ENCODE results near the gene SORCS2. TPM values are rescaled to one million over a fixed set of nuclear protein-coding genes. Genes with fewer than 3 reads are reported as not detected.

The SORCS2 gene
- polyA plus RNA-seq, 1 donor (not counting 4 experiments of a cell fraction or from before 2014, with no cell fraction given), result 0.09 TPM

GRCh38 chr4:7736436-7737267 lies 544.3 kb downstream of the SORCS2 start:
- no peak for FAIRE-seq
- DNase-seq (ENCODE audit: low read depth, low spot score), result no peak
- dilution Hi-C loops (cut with MboI; ENCODE audit: extremely low pct_ligation_motif_present, low sequenced_read_pairs), result no loop called here

DNA sequence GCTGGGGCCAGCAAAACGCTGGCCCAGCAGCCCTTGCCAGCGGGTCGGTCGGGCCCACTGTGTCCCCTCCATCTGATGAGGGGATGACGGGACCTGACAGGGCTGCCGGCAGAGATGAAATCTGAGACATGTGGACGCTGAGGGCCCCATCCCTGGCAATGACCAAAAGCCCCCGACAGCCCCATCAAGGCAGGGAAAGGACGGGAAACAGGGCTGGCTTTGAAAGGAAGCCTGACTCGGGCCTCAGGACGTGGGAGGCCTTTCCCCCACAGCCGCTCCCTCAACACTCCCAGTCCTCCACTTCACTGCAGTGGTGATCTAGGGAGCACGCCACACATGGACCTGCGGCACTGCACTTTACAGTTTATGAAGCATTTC lies 544.9 kb downstream of the SORCS2 start:
- no peak overlapping the region for H2AFZ ChIP-seq (ENCODE audit: control insufficient read depth, low read length)
- H3K9me3 ChIP-seq (ENCODE audit: control insufficient read depth, low read depth, low read length), result no peaks in the 10 kb centered on the region
- no peak overlapping the region for H3K4me2 ChIP-seq (ENCODE audit: control insufficient read depth, extremely low read depth, insufficient read depth, low read depth, low read length)
- DNase-seq (ENCODE audit: low read depth, low spot score) (no peak), FAIRE-seq (no peak)
- H3K27ac ChIP-seq (ENCODE audit: control insufficient read depth, insufficient read depth, low read length), result no peak overlapping the region
- no peak overlapping the region for H3K4me3 ChIP-seq (ENCODE audit: control insufficient read depth in 2 of 3, extremely low read depth in 1 of 3, insufficient read depth in 2 of 3, low read depth in 1 of 3, low read length in 3 of 3)
- no peak for TF ChIP-seq CTCF (optimal IDR thresholded peaks at IDR 0.05 in 1 of 3, IDR thresholded peaks at IDR 0.05 in 1 of 3, conservative IDR thresholded peaks at IDR 0.05 in 1 of 3; ENCODE audit: extremely low read depth in 1 of 3, insufficient read depth in 2 of 3, low read length in 3 of 3)
- no peak for TF ChIP-seq EZH2 (IDR thresholded peaks at IDR 0.05; ENCODE audit: low read length)
- H3K79me2 ChIP-seq (ENCODE audit: control insufficient read depth, insufficient read depth, low read length), result no peaks in the 10 kb centered on the region
- H3K9ac ChIP-seq (ENCODE audit: control insufficient read depth, extremely low read depth, insufficient read depth, low read length), result no peak overlapping the region
- no peaks in the 10 kb centered on the region for H4K20me1 ChIP-seq (ENCODE audit: control insufficient read depth, extremely low read depth, insufficient read depth, low read length)
- H3K27me3 ChIP-seq (ENCODE audit: control insufficient read depth, extremely low read depth, insufficient read depth, low read length), result peaks cover 6% of the 10 kb centered on the region
- no peaks in the 10 kb centered on the region for H3K9me1 ChIP-seq (ENCODE audit: control insufficient read depth, extremely low read depth, insufficient read depth, low read length)
- H3K4me1 ChIP-seq (ENCODE audit: control insufficient read depth, extremely low read depth, insufficient read depth, low read length), result no peaks in the 10 kb centered on the region
- dilution Hi-C loops (cut with MboI; ENCODE audit: extremely low pct_ligation_motif_present, low sequenced_read_pairs), result no loop called here
- no peaks in the 10 kb centered on the region for H3K36me3 ChIP-seq (ENCODE audit: control insufficient read depth in 2 of 2, extremely low read depth in 1 of 2, insufficient read depth in 2 of 2, low read length in 2 of 2)

More at GRCh38 chr4:7736436-7737267, 544.3 kb downstream of the SORCS2 start:
- H3K79me2 ChIP-seq (ENCODE audit: control insufficient read depth, insufficient read depth, low read length), result no peaks in the 10 kb centered on the region
- H2AFZ ChIP-seq (ENCODE audit: control insufficient read depth, low read length), result no peak overlapping the region
- no peak overlapping the region for H3K27ac ChIP-seq (ENCODE audit: control insufficient read depth, insufficient read depth, low read length)
- no peak overlapping the region for H3K9ac ChIP-seq (ENCODE audit: control insufficient read depth, extremely low read depth, insufficient read depth, low read length)
- peaks cover 6% of the 10 kb centered on the region for H3K27me3 ChIP-seq (ENCODE audit: control insufficient read depth, extremely low read depth, insufficient read depth, low read length)
- no peaks in the 10 kb centered on the region for H4K20me1 ChIP-seq (ENCODE audit: control insufficient read depth, extremely low read depth, insufficient read depth, low read length)
- H3K36me3 ChIP-seq (ENCODE audit: control insufficient read depth in 2 of 2, extremely low read depth in 1 of 2, insufficient read depth in 2 of 2, low read length in 2 of 2), result no peaks in the 10 kb centered on the region
- H3K9me3 ChIP-seq (ENCODE audit: control insufficient read depth, low read depth, low read length), result no peaks in the 10 kb centered on the region
- no peaks in the 10 kb centered on the region for H3K4me1 ChIP-seq (ENCODE audit: control insufficient read depth, extremely low read depth, insufficient read depth, low read length)
- H3K4me2 ChIP-seq (ENCODE audit: control insufficient read depth, extremely low read depth, insufficient read depth, low read depth, low read length), result no peak overlapping the region
- H3K4me3 ChIP-seq (ENCODE audit: control insufficient read depth in 2 of 3, extremely low read depth in 1 of 3, insufficient read depth in 2 of 3, low read depth in 1 of 3, low read length in 3 of 3), result no peak overlapping the region
- TF ChIP-seq EZH2 (IDR thresholded peaks at IDR 0.05; ENCODE audit: low read length), result no peak
- no peak for TF ChIP-seq CTCF (optimal IDR thresholded peaks at IDR 0.05 in 1 of 3, IDR thresholded peaks at IDR 0.05 in 1 of 3, conservative IDR thresholded peaks at IDR 0.05 in 1 of 3; ENCODE audit: extremely low read depth in 1 of 3, insufficient read depth in 2 of 3, low read length in 3 of 3)
- no peaks in the 10 kb centered on the region for H3K9me1 ChIP-seq (ENCODE audit: control insufficient read depth, extremely low read depth, insufficient read depth, low read length)

All from keratinocyte (primary cell).